WTC11 (cell line): Measurements from ENCODE around the gene ADAMTS9. TPM values are rescaled to one million over a fixed set of nuclear protein-coding genes. Genes with fewer than 3 reads are reported as not detected.
A peak's percentile ranks its signal among the peaks of the same experiment; 100 is the strongest.

Source experiments
- ATAC-seq: fragments of 200-7000 bp; cut with Tn5 transposase; 2 replicates; pipeline ENCODE4 v1.10.0; 2021; ENCODE audit warnings: mild to moderate bottlenecking, moderate library complexity
- CTCF ChIA-PET: fragments of 300-600 bp; sonication (Branson Sonifier 250); formaldehyde crosslinking; loops from one replicate; lab custom pipeline; 2021; ENCODE audit warnings: antibody characterized with exemption; lab: Charles Lee
- POLR2A ChIA-PET: fragments of 350-600 bp; sonication (Branson Sonifier 250); formaldehyde crosslinking; loops from one replicate; lab custom pipeline; 2021; ENCODE audit warnings: antibody characterized with exemption; lab: Charles Lee
- DNase-seq: peaks from one replicate; pipeline ENCODE4 v3.0.0; 2021; ENCODE audit warnings: low spot score
- H3K27ac Mint-ChIP-seq: 2 replicates; pipeline ENCODE4 v1.8.0; 2021; ENCODE audit warnings: mixed read lengths
- H3K27me3 Mint-ChIP-seq: 2 replicates; pipeline ENCODE4 v1.8.0; 2021; ENCODE audit warnings: low read depth, mild to moderate bottlenecking, moderate library complexity, mixed read lengths
- H3K36me3 Mint-ChIP-seq: 2 replicates; pipeline ENCODE4 v1.8.0; 2021; ENCODE audit warnings: mixed read lengths
- H3K4me1 Mint-ChIP-seq: 2 replicates; pipeline ENCODE4 v1.8.0; 2022; ENCODE audit warnings: mixed read lengths
- H3K4me3 Mint-ChIP-seq: 2 replicates; pipeline ENCODE4 v1.8.0; 2021; ENCODE audit warnings: mild to moderate bottlenecking, moderate library complexity, mixed read lengths
- H3K9me3 Mint-ChIP-seq: 2 replicates; pipeline ENCODE4 v1.8.0; 2021; ENCODE audit warnings: mixed read lengths
- ATF2 ChIP-seq: sonication (generic); formaldehyde crosslinking; IDR thresholded peaks from 2 replicates; pipeline ENCODE4 v1.8.1; 2022; ENCODE audit warnings: low read depth, missing genetic modification reagents, borderline replicate concordance
- CREB1 ChIP-seq: sonication (generic); formaldehyde crosslinking; IDR thresholded peaks from 2 replicates; pipeline ENCODE4 v1.8.0; 2023; ENCODE audit warnings: mild to moderate bottlenecking, missing genetic modification reagents
- E2F5 ChIP-seq: sonication (generic); formaldehyde crosslinking; IDR thresholded peaks from 2 replicates; pipeline ENCODE4 v1.8.1; 2022; ENCODE audit warnings: mild to moderate bottlenecking, moderate library complexity, missing genetic modification reagents
- FOXK1 ChIP-seq: sonication (generic); formaldehyde crosslinking; IDR thresholded peaks from 2 replicates; pipeline ENCODE4 v1.8.0; 2022; ENCODE audit warnings: mild to moderate bottlenecking, moderate library complexity, missing genetic modification reagents
- FOXP4 ChIP-seq: sonication (generic); formaldehyde crosslinking; IDR thresholded peaks from 2 replicates; pipeline ENCODE4 v1.8.0; 2022; ENCODE audit warnings: mild to moderate bottlenecking, missing genetic modification reagents
- GABPB1 ChIP-seq: sonication (generic); formaldehyde crosslinking; IDR thresholded peaks from 2 replicates; pipeline ENCODE4 v1.8.1; 2023; ENCODE audit warnings: mild to moderate bottlenecking, missing genetic modification reagents
- MLX ChIP-seq: sonication (generic); formaldehyde crosslinking; IDR thresholded peaks from 2 replicates; pipeline ENCODE4 v1.8.1; 2023; ENCODE audit warnings: mild to moderate bottlenecking, missing genetic modification reagents, moderate library complexity
- MYBL2 ChIP-seq: sonication (generic); formaldehyde crosslinking; IDR thresholded peaks from 2 replicates; pipeline ENCODE4 v1.8.1; 2023; ENCODE audit warnings: mild to moderate bottlenecking, moderate library complexity, missing genetic modification reagents
- NR1H2 ChIP-seq: sonication (generic); formaldehyde crosslinking; IDR thresholded peaks from 2 replicates; pipeline ENCODE4 v1.9.0; 2021; ENCODE audit warnings: mild to moderate bottlenecking, moderate library complexity, missing genetic modification reagents
- NR3C1 ChIP-seq: sonication (generic); formaldehyde crosslinking; conservative IDR thresholded peaks from 2 replicates; pipeline ENCODE4 v1.8.1; 2023; ENCODE audit warnings: low read depth, mild to moderate bottlenecking, missing genetic modification reagents
- RELA ChIP-seq: sonication (generic); formaldehyde crosslinking; IDR thresholded peaks from 2 replicates; pipeline ENCODE4 v1.8.1; 2022; ENCODE audit warnings: missing genetic modification reagents, mild to moderate bottlenecking, borderline replicate concordance
- SMAD4 ChIP-seq: sonication (generic); formaldehyde crosslinking; IDR thresholded peaks from 2 replicates; pipeline ENCODE4 v1.8.0; 2022; ENCODE audit warnings: mild to moderate bottlenecking, missing genetic modification reagents
- SP1 ChIP-seq: sonication (generic); formaldehyde crosslinking; conservative IDR thresholded peaks from 2 replicates; pipeline ENCODE4 v1.8.1; 2022; ENCODE audit warnings: missing genetic modification reagents
- STAT6 ChIP-seq: sonication (generic); formaldehyde crosslinking; conservative IDR thresholded peaks from 2 replicates; pipeline ENCODE4 v1.8.1; 2023; ENCODE audit warnings: mild to moderate bottlenecking, low read depth, missing genetic modification reagents, moderate library complexity
- TCF7 ChIP-seq: sonication (generic); formaldehyde crosslinking; IDR thresholded peaks from 2 replicates; pipeline ENCODE4 v1.8.0; 2022; ENCODE audit warnings: mild to moderate bottlenecking, low read depth, missing genetic modification reagents, moderate library complexity
- USF1 ChIP-seq: sonication (generic); formaldehyde crosslinking; IDR thresholded peaks from 2 replicates; pipeline ENCODE4 v1.8.0; 2022; ENCODE audit warnings: mild to moderate bottlenecking, missing genetic modification reagents
- ZBTB21 ChIP-seq: sonication (generic); formaldehyde crosslinking; IDR thresholded peaks from 2 replicates; pipeline ENCODE4 v1.8.1; 2023; ENCODE audit warnings: mild to moderate bottlenecking, missing genetic modification reagents, borderline replicate concordance
- ZNF232 ChIP-seq: sonication (generic); formaldehyde crosslinking; IDR thresholded peaks from 2 replicates; pipeline ENCODE4 v1.8.0; 2022; ENCODE audit warnings: mild to moderate bottlenecking, missing genetic modification reagents
- ZNF263 ChIP-seq: sonication (generic); formaldehyde crosslinking; IDR thresholded peaks from 2 replicates; pipeline ENCODE4 v1.8.1; 2022; ENCODE audit warnings: low read depth, mild to moderate bottlenecking, moderate library complexity, missing genetic modification reagents
- ZNF317 ChIP-seq: sonication (generic); formaldehyde crosslinking; IDR thresholded peaks from 2 replicates; pipeline ENCODE4 v1.8.1; 2023; ENCODE audit warnings: low read depth, mild to moderate bottlenecking, moderate library complexity, missing genetic modification reagents, borderline replicate concordance
- ZNF423 ChIP-seq: fragments of 250-450 bp; sonication (Bioruptor Pico); IDR thresholded peaks from 2 replicates; pipeline ENCODE4 v2.1.2; 2022; ENCODE audit warnings: mild to moderate bottlenecking, moderate library complexity
- ZNF671 ChIP-seq: fragments of 250-450 bp; sonication (Bioruptor Pico); IDR thresholded peaks from 2 replicates; pipeline ENCODE4 v1.8.0; 2021; ENCODE audit warnings: mild to moderate bottlenecking
- total RNA-seq: library from RNA; stranded (reverse); gene quantifications from 3 replicates; pipeline ENCODE4 v1.2.3, GENCODE V29; 2021

The ADAMTS9 gene
- total RNA-seq, 1 experiment from 2014 or later, result 3.1 TPM

GRCh38 chr3:64673159-64673715 is 14.6 kb downstream of the ADAMTS9 start (continued):
- no peak for TF ChIP-seq ZNF263 (CRISPR knock-in tag)
- TF ChIP-seq USF1 (CRISPR knock-in tag), result no peak
- no peak for TF ChIP-seq SP1 (CRISPR knock-in tag)
- TF ChIP-seq ZNF423 (CRISPR knock-in tag), result no peak
- TF ChIP-seq ZNF317 (CRISPR knock-in tag), result no peak
- no peak for TF ChIP-seq RELA (CRISPR knock-in tag)
- TF ChIP-seq ZNF671 (CRISPR knock-in tag), result no peak
- no peak for TF ChIP-seq GABPB1
- TF ChIP-seq, all 79 proteins: peak for 0

GRCh38 chr3:64668582-64669510 is 19.0 kb downstream of the ADAMTS9 start:
- Mint-ChIP-seq H3K27me3 (no peaks in the 10 kb centered on the region), H3K4me3 (no peak overlapping the region), H3K27ac (no peak overlapping the region), H3K36me3 (no peaks in the 10 kb centered on the region), H3K9me3 (peaks cover 5% of the 10 kb centered on the region; the same call in 1 of the 2 replicates), H3K4me1 (peaks cover 19% of the 10 kb centered on the region)
- no peak for TF ChIP-seq FOXP4 (CRISPR knock-in tag)
- TF ChIP-seq NR3C1 (CRISPR knock-in tag), result no peak
- no peak for TF ChIP-seq NR1H2 (CRISPR knock-in tag)
- TF ChIP-seq MLX (CRISPR knock-in tag), result no peak
- no peak for TF ChIP-seq CREB1
- no peak for TF ChIP-seq FOXK1 (CRISPR knock-in tag)
- TF ChIP-seq SMAD4, result no peak
- no peak for TF ChIP-seq E2F5 (CRISPR knock-in tag)
- no peak for TF ChIP-seq SP1 (CRISPR knock-in tag)
- TF ChIP-seq ZBTB21 (CRISPR knock-in tag), result no peak
- no peak for TF ChIP-seq MYBL2 (CRISPR knock-in tag)
- no peak for TF ChIP-seq STAT6 (CRISPR knock-in tag)
- no peak for TF ChIP-seq ATF2
- TF ChIP-seq GABPB1, result no peak
- TF ChIP-seq ZNF232 (CRISPR knock-in tag), result no peak
- no peak for TF ChIP-seq TCF7 (CRISPR knock-in tag)
- no peak for TF ChIP-seq ZNF263 (CRISPR knock-in tag)
- DNase-seq (no peak), ATAC-seq (peak; percentile 47)
- CTCF ChIA-PET, result interaction anchor here (1.6 kb wide), 1 partner anchor 139 kb away, joined by 4 read pairs; no protein-coding TSS in a partner anchor
- POLR2A ChIA-PET, result interaction anchor here (1.0 kb wide), 1 partner anchor 9 kb away, joined by 3 read pairs; no protein-coding TSS in a partner anchor
